HEK293T (cell line): ENCODE measurements around the gene C4orf54.

Source experiments
- BHLHE40 ChIP-seq: fragments of 450-650 bp; IDR thresholded peaks from 2 replicates; pipeline ENCODE4 v1.6.1; 2016; ENCODE audit warnings: mild to moderate bottlenecking, moderate library complexity, borderline replicate concordance
- ELF4 ChIP-seq: fragments of 450-650 bp; IDR thresholded peaks from 2 replicates; pipeline ENCODE4 v1.6.1; 2017; ENCODE audit warnings: antibody characterized with exemption
- FOXA1 ChIP-seq: fragments of 450-650 bp; IDR thresholded peaks from 2 replicates; pipeline ENCODE4 v1.6.1; 2016; ENCODE audit warnings: mild to moderate bottlenecking
- HDGF ChIP-seq: fragments of 450-650 bp; IDR thresholded peaks from 2 replicates; pipeline ENCODE4 v1.6.1; 2017; ENCODE audit warnings: antibody characterized with exemption, borderline replicate concordance
- L3MBTL2 ChIP-seq: fragments of 450-650 bp; conservative IDR thresholded peaks from 2 replicates; pipeline ENCODE4 v1.6.1; 2016; ENCODE audit warnings: mild to moderate bottlenecking
- LEF1 ChIP-seq: fragments of 450-650 bp; IDR thresholded peaks from 2 replicates; pipeline ENCODE4 v1.6.1; 2017; ENCODE audit warnings: mild to moderate bottlenecking, borderline replicate concordance
- NFRKB ChIP-seq: fragments of 450-650 bp; IDR thresholded peaks from 2 replicates; pipeline ENCODE4 v1.6.1; 2016; ENCODE audit warnings: mild to moderate bottlenecking, moderate library complexity
- SP1 ChIP-seq: fragments of 450-650 bp; IDR thresholded peaks from 2 replicates; pipeline ENCODE4 v1.6.1; 2017
- SUZ12 ChIP-seq: fragments of 450-650 bp; IDR thresholded peaks from 2 replicates; pipeline ENCODE4 v1.6.1; 2016; ENCODE audit warnings: mild to moderate bottlenecking
- TARDBP ChIP-seq: fragments of 450-650 bp; IDR thresholded peaks from 2 replicates; pipeline ENCODE4 v1.6.1; 2016
- ZNF384 ChIP-seq: fragments of 450-650 bp; IDR thresholded peaks from 2 replicates; pipeline ENCODE4 v1.6.1; 2016

DNA sequence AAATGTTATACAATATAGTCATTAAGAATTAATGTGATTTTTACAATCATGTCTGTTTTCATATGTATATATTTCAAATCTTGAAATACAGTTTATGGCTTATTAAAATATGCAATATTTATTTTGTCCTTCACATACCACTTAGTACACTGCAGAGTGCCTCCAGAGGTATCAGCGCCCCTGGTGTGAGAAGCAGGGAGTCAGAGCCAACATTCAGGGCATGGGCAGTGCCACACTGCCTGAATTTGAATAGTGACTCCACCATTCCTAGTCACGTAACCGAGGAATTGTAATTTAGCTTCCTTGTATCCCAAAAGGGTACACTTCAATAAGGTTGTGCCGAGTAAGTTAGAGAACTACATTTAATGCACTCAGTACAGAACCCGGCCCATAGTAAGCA lies 4.3 kb upstream of the C4orf54 start:
- TF ChIP-seq L3MBTL2 (no peak), SUZ12 (no peak), ZNF384 (no peak), NFRKB (no peak), TARDBP (no peak), HDGF (no peak), BHLHE40 (no peak), SP1 (no peak), ELF4 (no peak), FOXA1 (no peak), LEF1 (no peak)
